OCI-LY7 (cell line): Measurements from ENCODE around the gene PTGES. TPM values are rescaled to one million over a fixed set of nuclear protein-coding genes. Genes with fewer than 3 reads are reported as not detected.

Source experiments
- BruUV-seq: library from RNA; stranded (reverse); fragments of 400-500 nt; replicated peaks from 2 replicates; lab custom pipeline; 2021; lab: Mats Ljungman, UMichigan
- CTCF ChIA-PET: fragments of 300-600 bp; sonication (Branson Sonifier 250); formaldehyde crosslinking; loops from one replicate; lab custom pipeline; 2022; ENCODE audit warnings: antibody characterized with exemption; ENCODE audit not compliant: unreplicated experiment; lab: Charles Lee
- POLR2A ChIA-PET: fragments of 300-600 bp; sonication (Branson Sonifier 250); formaldehyde crosslinking; loops from one replicate; lab custom pipeline; 2022; ENCODE audit warnings: antibody characterized with exemption; lab: Charles Lee
- DNase-seq: peaks from one replicate; pipeline ENCODE4 v3.0.0-alpha.2; 2015; ENCODE audit warnings: low spot score
- H2AFZ ChIP-seq: fragments of 200-600 bp; sonication (generic), shearing (Covaris generic); 2 replicates; pipeline ENCODE4 v1.6.1; 2014; ENCODE audit warnings: mild to moderate bottlenecking, antibody characterized with exemption, low read length, moderate library complexity
- H3K27ac ChIP-seq: fragments of 200-600 bp; sonication (generic); 2 replicates; pipeline ENCODE4 v1.5.1; 2014; ENCODE audit warnings: mixed run types, low read depth, mild to moderate bottlenecking, moderate library complexity, low read length, inconsistent platforms; ENCODE audit not compliant: poor library complexity, severe bottlenecking
- H3K36me3 ChIP-seq: fragments of 200-600 bp; sonication (generic); 2 replicates; pipeline ENCODE4 v1.6.1; 2014; ENCODE audit warnings: mild to moderate bottlenecking, antibody characterized with exemption, low read length, moderate library complexity, mixed read lengths; ENCODE audit not compliant: insufficient read depth
- H3K4me1 ChIP-seq: fragments of 200-600 bp; sonication (generic); 2 replicates; pipeline ENCODE4 v1.5.1; 2014; ENCODE audit warnings: mild to moderate bottlenecking, low read length; ENCODE audit not compliant: insufficient read depth, poor library complexity, severe bottlenecking
- H3K4me2 ChIP-seq: fragments of 200-600 bp; sonication (generic); 2 replicates; pipeline ENCODE4 v1.6.1; 2014; ENCODE audit warnings: mild to moderate bottlenecking, low read length
- H3K4me3 ChIP-seq: fragments of 200-600 bp; sonication (generic); 2 replicates; pipeline ENCODE4 v1.5.1; 2014; ENCODE audit warnings: mild to moderate bottlenecking, low read depth, low read length; ENCODE audit not compliant: poor library complexity, severe bottlenecking
- H3K79me2 ChIP-seq: fragments of 200-600 bp; sonication (generic); 2 replicates; pipeline ENCODE4 v1.6.1; 2016; ENCODE audit warnings: low read depth, mild to moderate bottlenecking, low read length, moderate library complexity, mixed read lengths; ENCODE audit not compliant: insufficient read depth
- H3K9me2 ChIP-seq: fragments of 200-600 bp; sonication (generic); 2 replicates; pipeline ENCODE4 v1.6.1; 2016; ENCODE audit warnings: mild to moderate bottlenecking, low read length, mixed read lengths; ENCODE audit not compliant: insufficient read depth
- H3K9me3 ChIP-seq: fragments of 200-600 bp; sonication (generic); 2 replicates; pipeline ENCODE4 v1.6.1; 2014; ENCODE audit warnings: mild to moderate bottlenecking, mixed run types, low read length, mixed read lengths
- H4K20me1 ChIP-seq: fragments of 200-600 bp; sonication (generic); 2 replicates; pipeline ENCODE4 v1.6.1; 2014; ENCODE audit warnings: mild to moderate bottlenecking, antibody characterized with exemption, low read length, moderate library complexity, mixed read lengths; ENCODE audit not compliant: insufficient read depth
- EZH2phosphoT487 ChIP-seq: fragments of 200-600 bp; sonication (generic); IDR thresholded peaks from 2 replicates; pipeline ENCODE4 v1.6.1; 2018; ENCODE audit warnings: low read depth, borderline replicate concordance, mild to moderate bottlenecking, mixed run types, antibody characterized with exemption, low read length, moderate library complexity, mixed read lengths
- intact Hi-C: fragments of 100-400 bp; cut with micrococcal nuclease; formaldehyde crosslinking; loops from one replicate; pipeline ENCODE4 v1.10.0; 2022; ENCODE audit not compliant: unreplicated experiment
- total RNA-seq, 2 experiments: library from RNA; depleted of rRNA in 1 of 2; stranded (reverse); fragments of >200 nt in 1 of 2; shearing (Covaris generic) in 1 of 2; gene quantifications; 2 replicates each; pipeline ENCODE4 v1.2.3, GENCODE V29; 2014 to 2022
- TF ChIP-seq, protein P1 (sequence below): fragments of 200-600 bp; sonication (generic); conservative IDR thresholded peaks from 2 replicates; pipeline ENCODE4 v1.5.1; 2014; ENCODE audit warnings: mild to moderate bottlenecking, antibody characterized with exemption, low read length, moderate library complexity, mixed read lengths

PTGES gene
- total RNA-seq, 2 experiments from 2014 or later, result not detected

GRCh38 chr9:129783516-129784361 is 30.9 kb upstream of the PTGES start:
- no peak overlapping the region for H3K4me2 ChIP-seq
- H3K9me2 ChIP-seq, result no peaks in the 10 kb centered on the region
- H3K27ac ChIP-seq, result no peak overlapping the region
- CTCF ChIA-PET, result no interaction called here
- POLR2A ChIA-PET, result no interaction called here
- intact Hi-C loops, result loop anchor here (1.0 to 2.0 kb wide), 3 partner anchors 46 to 141 kb away; partner anchors contain the start of gene ASB6
- H3K9me3 ChIP-seq, result no peaks in the 10 kb centered on the region
- H3K79me2 ChIP-seq, result no peaks in the 10 kb centered on the region
- no peak overlapping the region for H3K4me3 ChIP-seq
- no TSS peak for BruUV-seq
- no peaks in the 10 kb centered on the region for H4K20me1 ChIP-seq
- TF ChIP-seq EZH2phosphoT487, result no peak
- TF ChIP-seq, protein P1, sequence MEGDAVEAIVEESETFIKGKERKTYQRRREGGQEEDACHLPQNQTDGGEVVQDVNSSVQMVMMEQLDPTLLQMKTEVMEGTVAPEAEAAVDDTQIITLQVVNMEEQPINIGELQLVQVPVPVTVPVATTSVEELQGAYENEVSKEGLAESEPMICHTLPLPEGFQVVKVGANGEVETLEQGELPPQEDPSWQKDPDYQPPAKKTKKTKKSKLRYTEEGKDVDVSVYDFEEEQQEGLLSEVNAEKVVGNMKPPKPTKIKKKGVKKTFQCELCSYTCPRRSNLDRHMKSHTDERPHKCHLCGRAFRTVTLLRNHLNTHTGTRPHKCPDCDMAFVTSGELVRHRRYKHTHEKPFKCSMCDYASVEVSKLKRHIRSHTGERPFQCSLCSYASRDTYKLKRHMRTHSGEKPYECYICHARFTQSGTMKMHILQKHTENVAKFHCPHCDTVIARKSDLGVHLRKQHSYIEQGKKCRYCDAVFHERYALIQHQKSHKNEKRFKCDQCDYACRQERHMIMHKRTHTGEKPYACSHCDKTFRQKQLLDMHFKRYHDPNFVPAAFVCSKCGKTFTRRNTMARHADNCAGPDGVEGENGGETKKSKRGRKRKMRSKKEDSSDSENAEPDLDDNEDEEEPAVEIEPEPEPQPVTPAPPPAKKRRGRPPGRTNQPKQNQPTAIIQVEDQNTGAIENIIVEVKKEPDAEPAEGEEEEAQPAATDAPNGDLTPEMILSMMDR, result peak; percentile 95
- H3K36me3 ChIP-seq, result no peaks in the 10 kb centered on the region
- H2AFZ ChIP-seq, result no peak overlapping the region
- H3K4me1 ChIP-seq, result no peaks in the 10 kb centered on the region
- peak; percentile 75 for DNase-seq

DNA sequence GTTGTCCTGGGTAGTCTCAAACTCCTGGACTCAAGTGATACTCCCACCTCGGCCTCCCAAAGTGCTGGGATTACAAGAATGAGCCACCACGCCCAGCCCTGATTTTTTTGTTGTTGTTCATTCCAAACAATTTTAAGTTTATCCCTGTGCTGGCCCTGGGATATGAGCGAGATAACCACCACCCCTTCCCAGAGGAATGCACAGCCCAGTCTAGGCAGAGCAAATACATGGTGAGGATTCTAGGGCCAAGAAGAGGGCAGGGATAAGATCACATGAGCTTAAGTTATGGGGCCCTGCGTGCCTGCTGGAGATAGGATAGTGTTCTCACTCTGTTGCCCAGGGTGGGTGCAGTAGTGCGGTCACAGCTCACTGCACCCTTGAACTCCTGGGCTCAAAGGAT is 29.1 kb upstream of the PTGES start:
- Histone ChIP-seq H3K4me3 (no peak overlapping the region), H3K27ac (no peak overlapping the region), H3K4me2 (no peak overlapping the region), H4K20me1 (no peaks in the 10 kb centered on the region), H3K9me3 (no peaks in the 10 kb centered on the region), H3K4me1 (no peaks in the 10 kb centered on the region), H3K79me2 (no peaks in the 10 kb centered on the region), H3K9me2 (no peaks in the 10 kb centered on the region), H2AFZ (no peak overlapping the region), H3K36me3 (no peaks in the 10 kb centered on the region)
- no peak for DNase-seq
- TF ChIP-seq, protein P1, result no peak
- TF ChIP-seq EZH2phosphoT487, result no peak
- POLR2A ChIA-PET, result no interaction called here
- no TSS peak for BruUV-seq
- CTCF ChIA-PET, result no interaction called here
- intact Hi-C loops, result no loop called here

DNA sequence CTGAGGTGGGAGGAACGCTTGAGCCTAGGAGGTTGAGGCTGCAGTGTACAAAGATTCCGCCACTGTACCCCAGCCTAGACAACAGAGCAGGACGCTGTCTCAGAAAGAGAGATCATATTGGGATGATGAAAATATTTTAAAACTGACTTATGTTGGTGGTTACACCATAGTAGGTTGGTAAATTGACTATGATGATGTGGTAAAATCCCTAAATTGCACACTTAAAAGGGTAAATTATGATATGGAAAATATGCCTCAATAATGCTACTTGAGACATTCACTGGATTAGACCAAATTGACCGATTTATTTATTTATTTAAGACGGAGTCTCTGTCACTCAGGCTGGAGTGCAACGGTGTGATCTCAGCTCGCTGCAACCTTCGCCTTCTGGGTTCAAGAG is 28.3 kb upstream of the PTGES start:
- H3K4me2 ChIP-seq, result no peak overlapping the region
- no peaks in the 10 kb centered on the region for H4K20me1 ChIP-seq
- no TSS peak for BruUV-seq
- no peaks in the 10 kb centered on the region for H3K9me2 ChIP-seq
- H3K79me2 ChIP-seq, result no peaks in the 10 kb centered on the region
- H3K27ac ChIP-seq, result no peak overlapping the region
- no peaks in the 10 kb centered on the region for H3K36me3 ChIP-seq
- no peak for DNase-seq
- no peak for TF ChIP-seq EZH2phosphoT487
- TF ChIP-seq, protein P1, result no peak
- H3K9me3 ChIP-seq, result no peaks in the 10 kb centered on the region
- ChIA-PET POLR2A (no interaction called here), CTCF (no interaction called here)
- no peaks in the 10 kb centered on the region for H3K4me1 ChIP-seq
- no peak overlapping the region for H2AFZ ChIP-seq
- intact Hi-C loops, result no loop called here
- no peak overlapping the region for H3K4me3 ChIP-seq
